Subcutaneous adipose tissue (tissue), 4 donors: Measurements from ENCODE around the gene GBP5. TPM values are rescaled to one million over a fixed set of nuclear protein-coding genes. Genes with fewer than 3 reads are reported as not detected.

Source experiments
- total RNA-seq, 4 donors: library from RNA; depleted of rRNA; stranded (reverse); fragments of >200 nt; gene quantifications; one replicate each; pipeline ENCODE4 v1.1.0, GENCODE V29; 2016
- TF ChIP-seq, protein P1 (sequence below): fragments of 450-650 bp; IDR thresholded peaks from one replicate; pipeline ENCODE4 v1.5.1; 2016; ENCODE audit warnings: low read depth, mild to moderate bottlenecking, control low read depth, antibody characterized with exemption, moderate library complexity

The GBP5 gene
- total RNA-seq, 4 donors from 2014 or later: 3.1 to 8.3 (median 5.7) TPM

DNA sequence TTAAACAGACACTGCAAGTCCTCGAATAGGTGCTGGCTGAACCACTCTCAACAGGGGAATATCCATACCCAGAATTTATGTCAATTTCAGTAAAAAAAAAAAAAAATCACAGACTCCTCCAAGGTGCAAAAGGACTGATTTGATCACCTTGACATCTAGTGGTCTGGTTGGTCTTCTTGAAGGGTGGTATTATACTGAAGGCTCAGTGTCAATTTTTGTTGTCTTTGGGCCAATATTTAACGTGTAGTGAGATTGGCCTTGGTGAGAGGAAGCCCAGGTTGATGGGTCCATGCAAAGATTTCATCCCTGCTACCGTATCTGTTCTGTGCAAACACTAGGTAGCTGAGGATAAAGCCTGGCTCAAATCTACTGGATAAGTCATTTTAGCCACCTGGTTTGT is 4.0 kb upstream of the GBP5 start:
- TF ChIP-seq, protein P1, sequence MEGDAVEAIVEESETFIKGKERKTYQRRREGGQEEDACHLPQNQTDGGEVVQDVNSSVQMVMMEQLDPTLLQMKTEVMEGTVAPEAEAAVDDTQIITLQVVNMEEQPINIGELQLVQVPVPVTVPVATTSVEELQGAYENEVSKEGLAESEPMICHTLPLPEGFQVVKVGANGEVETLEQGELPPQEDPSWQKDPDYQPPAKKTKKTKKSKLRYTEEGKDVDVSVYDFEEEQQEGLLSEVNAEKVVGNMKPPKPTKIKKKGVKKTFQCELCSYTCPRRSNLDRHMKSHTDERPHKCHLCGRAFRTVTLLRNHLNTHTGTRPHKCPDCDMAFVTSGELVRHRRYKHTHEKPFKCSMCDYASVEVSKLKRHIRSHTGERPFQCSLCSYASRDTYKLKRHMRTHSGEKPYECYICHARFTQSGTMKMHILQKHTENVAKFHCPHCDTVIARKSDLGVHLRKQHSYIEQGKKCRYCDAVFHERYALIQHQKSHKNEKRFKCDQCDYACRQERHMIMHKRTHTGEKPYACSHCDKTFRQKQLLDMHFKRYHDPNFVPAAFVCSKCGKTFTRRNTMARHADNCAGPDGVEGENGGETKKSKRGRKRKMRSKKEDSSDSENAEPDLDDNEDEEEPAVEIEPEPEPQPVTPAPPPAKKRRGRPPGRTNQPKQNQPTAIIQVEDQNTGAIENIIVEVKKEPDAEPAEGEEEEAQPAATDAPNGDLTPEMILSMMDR: no peak

DNA sequence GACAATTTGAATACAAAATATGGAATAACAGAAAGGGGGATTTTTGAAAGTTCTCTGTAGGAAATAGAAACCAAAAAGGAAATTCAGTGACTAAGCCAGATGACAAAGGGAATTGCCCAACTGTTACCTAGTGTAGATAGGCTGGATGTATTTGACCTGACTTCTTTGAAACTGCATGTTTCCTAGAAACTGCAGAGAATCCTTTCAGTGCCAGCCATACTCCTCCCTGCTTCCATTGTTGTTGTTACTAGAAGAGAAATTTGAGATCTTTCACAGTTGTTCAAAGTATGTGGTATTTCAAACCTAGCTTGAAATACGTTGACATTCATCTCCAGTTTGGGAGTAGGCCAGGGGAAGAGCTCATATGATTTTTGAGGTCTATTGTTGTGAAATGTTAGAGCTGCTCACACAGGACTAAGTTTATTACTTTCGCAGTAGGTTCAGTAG is 1.8 kb upstream of the GBP5 start:
- TF ChIP-seq, protein P1: no peak

DNA sequence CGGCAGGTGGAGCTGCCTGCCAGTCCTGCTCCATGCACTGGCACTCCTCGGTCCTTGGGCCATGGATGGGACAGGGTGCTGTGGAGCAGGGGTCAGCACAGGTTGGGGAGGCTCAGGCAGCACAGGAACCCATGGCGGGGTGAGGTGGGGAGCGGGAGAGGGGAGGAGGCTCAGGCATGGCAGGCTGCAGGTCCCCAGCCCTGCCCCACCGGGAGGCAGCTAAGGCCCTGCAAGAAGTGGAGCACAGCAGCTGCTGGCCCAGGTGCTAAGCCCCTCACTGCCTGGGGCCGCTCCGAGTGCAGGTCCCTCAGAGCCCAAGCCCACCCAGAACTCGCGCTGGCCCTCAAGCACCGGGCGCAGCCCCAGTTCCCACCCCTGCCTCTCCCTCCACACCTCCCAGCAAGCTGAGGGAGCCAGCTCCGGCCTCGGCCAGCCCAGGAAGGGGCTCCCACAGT is 691 bp upstream of the GBP5 start:
- TF ChIP-seq, protein P1: no peak

DNA sequence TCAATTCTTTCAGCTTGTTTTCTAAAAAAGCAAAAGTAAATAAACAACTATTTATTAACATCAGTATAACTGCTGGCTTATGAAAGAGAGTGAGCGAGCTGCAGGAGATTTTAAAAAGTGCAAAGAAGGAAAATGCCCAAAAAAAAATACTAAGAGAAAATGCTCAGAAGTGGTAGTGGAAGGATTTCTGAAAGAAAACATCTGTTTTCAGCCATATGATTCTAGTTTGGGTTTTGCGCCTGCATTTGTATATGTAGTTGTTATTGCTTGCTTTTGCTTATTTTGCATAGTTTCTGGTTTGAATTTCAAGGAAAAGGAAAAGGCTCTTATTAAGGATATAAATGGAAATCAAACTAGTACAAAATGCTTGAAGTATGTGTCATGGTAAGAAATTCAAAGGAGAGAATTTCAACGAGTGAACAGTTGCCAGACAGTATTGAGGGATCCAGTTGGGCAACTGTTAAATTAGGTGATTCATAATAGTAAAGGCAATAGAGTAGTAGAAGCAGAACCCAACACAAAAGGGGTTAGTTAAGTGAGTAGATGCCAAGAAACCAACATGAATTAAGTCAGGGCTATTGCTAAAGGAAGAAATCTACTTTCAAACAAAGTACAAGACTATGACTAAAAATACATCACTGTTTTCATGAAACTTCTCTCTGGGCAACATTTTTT is 1.2 kb downstream of the GBP5 start:
- TF ChIP-seq, protein P1: no peak

DNA sequence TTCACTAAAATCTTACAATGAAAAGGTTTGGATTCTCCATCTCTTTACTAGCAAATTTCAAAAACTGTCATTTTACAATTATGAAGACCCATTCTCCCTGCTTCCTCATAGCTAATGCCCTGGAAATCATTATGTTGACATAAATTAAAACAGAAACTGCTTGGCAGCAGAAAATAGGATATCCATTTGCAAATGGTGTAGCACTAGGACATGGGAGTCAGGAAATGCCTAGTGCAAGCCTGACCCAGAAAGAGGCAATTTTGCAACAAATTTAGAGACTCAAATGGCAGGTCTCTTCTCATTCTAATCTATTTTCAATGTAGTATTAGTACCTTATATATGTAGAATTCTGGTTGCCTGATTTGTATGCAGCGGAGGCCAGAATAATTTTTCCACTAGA is 2.2 kb downstream of the GBP5 start:
- TF ChIP-seq, protein P1: no peak

DNA sequence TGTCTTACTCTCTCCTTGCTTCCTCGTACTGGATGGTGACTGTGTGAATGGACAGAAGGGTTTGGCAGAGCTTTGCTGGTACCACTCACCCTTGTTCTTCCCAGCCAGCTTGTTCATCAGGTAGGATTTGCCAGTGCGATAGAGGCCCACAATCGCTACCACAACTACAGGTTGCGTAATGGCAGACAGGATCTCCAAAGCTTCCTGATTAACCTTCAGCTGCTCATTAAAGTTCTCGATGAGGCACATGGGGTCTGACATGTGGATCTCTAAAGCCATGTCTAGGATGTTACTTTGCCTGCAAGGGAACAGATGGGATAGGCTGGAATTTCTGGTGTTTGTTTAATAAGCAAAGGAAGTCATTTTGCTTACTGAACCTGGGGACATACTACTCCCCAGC is 3.4 kb downstream of the GBP5 start:
- TF ChIP-seq, protein P1: no peak

DNA sequence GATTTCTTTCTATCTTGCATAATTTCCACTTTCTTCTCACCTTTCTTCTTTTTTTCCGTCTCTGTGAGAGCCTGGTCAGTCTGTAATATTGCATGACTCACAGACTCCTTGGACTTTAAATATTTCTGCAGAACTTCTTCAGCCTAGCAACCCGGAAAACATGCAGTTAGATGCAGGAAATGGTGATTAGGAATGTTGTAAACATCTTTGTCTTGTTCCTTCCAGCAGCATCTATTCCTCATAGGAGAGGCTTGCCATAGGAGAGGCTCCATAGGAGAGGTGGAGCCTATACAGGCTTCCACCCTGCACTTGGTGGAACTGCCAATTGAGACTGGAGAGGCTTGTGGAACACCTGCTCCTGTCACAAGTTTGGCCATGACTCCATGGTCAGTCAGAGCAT is 10.0 kb downstream of the GBP5 start:
- TF ChIP-seq, protein P1: no peak
